ENCODE data around the gene PLCB1. TPM values are rescaled to one million over a fixed set of nuclear protein-coding genes. Genes with fewer than 3 reads are reported as not detected.
"Not testable (repeated sequence)": the region's sequence is repeated elsewhere in the genome, so short reads cannot be mapped to it uniquely, and the experiment has no call there.

The PLCB1 gene
- total RNA-seq, 1 experiment from 2014 or later, result 0.06 TPM

DNA sequence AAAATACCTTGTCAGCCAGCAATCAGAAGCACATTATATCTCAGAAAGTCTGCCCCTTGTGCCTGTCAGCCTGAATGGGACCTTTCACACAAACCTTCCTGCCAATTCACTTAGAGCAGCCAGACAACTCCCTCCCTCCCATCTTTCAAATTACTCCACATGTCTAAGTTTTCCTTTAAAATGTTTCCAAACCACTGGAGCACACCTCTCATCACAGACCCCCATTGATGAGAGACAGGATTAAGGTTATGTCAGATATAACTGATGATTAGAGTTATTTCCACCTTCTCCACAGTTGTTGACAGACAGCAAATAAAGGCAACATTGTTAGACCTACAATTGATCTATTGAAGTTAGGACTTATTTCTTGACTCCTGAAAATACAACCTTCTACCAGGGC is 408.4 kb downstream of the PLCB1 start:
- no peak for DNase-seq (ENCODE audit: low read depth)

DNA sequence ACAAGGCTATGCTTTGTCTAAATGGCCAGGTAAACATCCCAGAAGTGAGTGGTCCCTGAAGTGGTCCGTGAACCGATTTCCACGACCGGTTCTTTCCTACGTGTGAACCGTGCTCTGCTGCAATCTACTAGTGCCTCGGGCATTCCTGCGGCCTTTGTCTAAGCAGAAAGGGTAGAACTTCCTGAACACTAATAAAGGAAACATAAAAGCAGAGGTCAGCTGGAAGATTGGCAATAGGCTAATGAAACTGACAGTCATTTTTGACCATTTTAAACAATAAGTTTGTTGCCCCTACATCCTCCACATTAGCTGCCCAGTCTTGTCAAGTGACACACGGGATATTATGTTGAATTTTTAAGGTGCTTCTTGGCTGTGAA is 410.0 kb downstream of the PLCB1 start:
- no peak for DNase-seq (ENCODE audit: low read depth)

DNA sequence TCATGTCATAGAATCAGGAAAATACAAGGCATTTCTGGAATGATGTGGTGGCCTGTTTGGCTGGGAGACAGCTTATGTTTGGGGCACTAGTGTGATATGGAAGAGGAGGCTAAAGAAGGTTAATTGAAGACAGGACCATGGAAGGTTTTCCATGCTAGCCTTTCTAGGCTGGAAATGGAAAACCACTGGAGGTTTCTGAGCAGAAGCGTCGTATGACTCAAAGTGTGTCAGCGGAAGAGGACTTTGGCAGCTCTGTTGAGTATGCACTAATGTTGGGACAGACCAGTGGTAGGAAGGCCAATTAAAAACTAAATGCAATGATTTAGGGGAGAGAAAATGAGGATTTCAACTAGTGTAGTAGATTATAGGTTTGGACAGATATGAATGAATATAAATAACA is 413.1 kb downstream of the PLCB1 start:
- DNase-seq (ENCODE audit: low read depth), result no peak

DNA sequence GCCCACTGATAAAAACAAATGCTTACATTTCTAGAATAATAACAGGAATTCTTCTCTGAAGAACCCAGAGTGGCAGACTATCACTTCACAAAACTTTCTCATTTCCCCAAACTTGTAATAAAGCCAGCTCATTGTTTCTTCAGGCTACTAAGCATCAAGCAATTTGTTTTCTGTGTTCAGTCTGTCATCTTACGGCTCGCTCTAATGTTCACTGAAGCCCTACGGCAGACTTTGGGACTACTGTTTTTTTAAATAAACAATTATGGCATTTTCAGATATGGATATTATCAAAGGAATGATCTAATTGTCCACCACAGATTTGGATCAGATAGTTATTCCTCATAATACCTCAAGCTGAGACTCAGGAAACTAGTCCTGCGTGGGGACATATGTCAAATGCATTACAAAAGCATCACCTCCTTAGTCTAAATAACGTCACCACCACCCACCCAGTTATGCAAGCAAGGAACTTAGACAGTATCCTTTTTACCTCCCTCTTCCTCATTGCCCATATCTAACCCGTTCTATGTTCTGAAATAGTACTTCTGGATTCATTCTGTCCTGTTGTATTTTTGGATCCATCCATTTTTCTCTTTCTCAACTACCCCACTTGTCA is 415.1 kb downstream of the PLCB1 start:
- DNase-seq (ENCODE audit: low read depth), result no peak

DNA sequence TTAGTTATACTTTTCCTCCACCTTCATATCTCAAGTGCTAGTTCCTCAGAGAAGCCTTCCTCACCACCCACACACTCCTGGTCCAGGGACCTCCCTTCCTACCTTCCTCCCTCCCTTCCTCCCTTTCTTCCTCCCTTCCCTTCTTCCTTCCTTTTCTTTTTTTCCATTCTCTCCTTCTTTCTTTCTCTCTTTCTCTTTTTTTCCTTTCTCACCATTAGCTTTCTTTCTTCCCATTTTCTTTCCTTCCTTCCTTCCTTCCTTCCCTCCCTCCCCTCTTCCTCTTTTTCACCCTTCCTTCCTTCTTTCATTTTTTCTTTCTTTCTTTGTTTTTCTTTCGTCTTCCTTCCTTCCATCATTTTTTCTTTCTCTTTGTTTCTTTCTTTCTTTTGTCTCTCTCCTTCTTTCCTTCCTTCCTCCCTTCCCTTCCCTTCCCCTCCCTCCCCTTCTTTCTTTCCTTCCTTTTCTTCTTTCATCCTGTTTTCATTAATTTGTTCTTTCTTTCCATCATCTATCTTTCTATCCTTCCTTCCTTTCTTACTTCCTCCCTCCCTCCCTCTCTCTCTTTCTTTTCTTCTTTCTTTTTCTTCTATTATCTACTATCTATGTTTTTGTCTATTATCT is 416.0 kb downstream of the PLCB1 start:
- no peak for DNase-seq (ENCODE audit: low read depth)

DNA sequence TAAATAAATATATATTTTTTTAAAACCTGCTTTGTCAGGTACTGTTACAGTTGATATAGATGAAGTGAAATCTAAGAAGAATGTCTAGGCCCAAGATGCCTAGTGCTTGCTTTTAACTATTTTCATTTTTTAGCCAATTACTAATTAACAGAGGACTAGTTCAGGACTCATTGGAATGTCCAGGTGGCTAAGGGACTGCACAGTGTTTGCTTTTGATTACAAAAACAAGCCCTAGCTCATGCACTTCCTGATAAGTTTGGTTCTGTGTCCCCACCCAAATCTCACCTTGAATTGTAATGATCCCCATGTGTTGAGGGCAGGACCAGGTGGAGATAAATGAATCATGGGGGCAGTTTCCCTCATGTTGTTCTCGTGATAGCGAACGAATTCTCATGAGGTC is 417.1 kb downstream of the PLCB1 start:
- no peak for DNase-seq (ENCODE audit: low read depth)

- DNase-seq (ENCODE audit: low read depth), result no peak
These were observed 425.6 kb downstream of the PLCB1 start for GRCh38 chr20:8557711-8558110.

GRCh38 chr20:8562356-8562755 is 430.3 kb downstream of the PLCB1 start:
- DNase-seq (ENCODE audit: low read depth), result no peak

- DNase-seq (ENCODE audit: low read depth), result no peak
These were observed 436.0 kb downstream of the PLCB1 start for GRCh38 chr20:8568075-8568474.

GRCh38 chr20:8569766-8570165 is 437.7 kb downstream of the PLCB1 start:
- DNase-seq (ENCODE audit: low read depth), result no peak

- DNase-seq (ENCODE audit: low read depth), result no peak
These were observed 439.5 kb downstream of the PLCB1 start for GRCh38 chr20:8571611-8572010.

DNA sequence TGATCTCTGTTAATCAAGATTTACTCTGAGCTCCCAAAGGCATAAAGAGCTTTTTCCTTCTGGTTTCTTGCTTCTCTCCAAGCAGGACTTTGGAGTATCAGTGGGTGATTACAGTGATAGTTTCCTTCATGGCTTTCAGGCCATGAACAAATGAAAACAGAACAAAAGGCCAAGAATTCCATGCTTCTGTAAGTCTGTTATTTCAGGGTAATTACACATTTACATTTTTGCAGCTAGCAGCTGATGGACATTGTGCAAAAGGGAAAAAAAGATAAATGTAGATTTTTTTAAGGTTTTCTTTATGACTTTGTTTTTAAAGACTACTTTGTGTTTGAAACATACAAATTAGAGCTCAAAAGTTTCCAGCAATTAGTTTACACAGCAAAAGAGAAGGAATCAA is 441.6 kb downstream of the PLCB1 start:
- no peak for DNase-seq (ENCODE audit: low read depth)

DNA sequence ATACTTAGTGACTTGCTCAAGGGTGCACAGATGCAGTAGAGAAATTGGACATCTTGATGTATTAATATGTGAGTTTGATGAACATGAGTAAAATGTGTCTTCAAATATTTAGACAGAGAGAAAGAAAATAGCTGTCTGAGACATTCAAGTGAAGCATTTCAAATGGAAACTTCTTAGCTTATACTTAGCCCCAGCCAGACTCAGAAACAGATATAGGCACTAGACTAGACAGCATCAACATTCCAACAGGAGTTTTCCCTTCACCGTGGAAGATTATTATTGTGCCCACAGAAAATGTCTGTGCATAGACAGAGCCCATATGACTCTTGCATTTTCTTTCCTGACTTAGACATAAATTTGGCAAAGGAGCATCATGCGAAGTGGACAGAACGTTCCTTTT is 443.0 kb downstream of the PLCB1 start:
- no peak for DNase-seq (ENCODE audit: low read depth)

DNA sequence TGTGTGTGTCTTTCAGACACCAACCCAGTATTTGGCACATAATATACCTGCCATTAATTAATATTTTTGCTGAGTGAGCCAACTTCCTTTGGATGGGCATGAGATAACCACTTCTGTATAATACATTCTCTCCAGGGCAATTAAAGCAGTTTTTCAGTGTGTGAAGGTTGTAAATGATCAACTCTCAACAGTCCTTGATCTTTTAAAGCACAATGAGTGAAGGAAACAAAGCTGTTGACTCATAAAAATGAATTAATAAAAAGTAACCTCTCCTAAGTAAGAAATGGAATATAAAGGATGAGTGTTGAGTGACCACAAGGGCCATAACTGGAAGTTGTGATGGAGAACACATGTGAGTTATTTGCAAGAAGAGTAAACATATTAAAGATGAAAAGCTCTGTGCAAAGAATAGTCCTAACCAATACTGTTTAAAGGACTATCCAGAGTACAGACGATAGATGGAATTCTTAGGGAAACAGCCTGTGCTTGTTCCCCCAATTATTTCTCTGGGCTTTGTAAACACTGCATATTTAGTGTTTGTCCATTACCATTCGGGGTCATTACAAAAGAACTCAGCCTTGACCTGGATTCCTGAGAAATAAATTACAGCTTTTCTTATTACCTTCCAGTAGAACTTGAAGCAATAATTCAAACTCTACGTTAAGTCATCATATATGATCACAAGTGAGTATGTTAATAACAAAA is 446.2 kb downstream of the PLCB1 start:
- no peak for DNase-seq (ENCODE audit: low read depth)

DNA sequence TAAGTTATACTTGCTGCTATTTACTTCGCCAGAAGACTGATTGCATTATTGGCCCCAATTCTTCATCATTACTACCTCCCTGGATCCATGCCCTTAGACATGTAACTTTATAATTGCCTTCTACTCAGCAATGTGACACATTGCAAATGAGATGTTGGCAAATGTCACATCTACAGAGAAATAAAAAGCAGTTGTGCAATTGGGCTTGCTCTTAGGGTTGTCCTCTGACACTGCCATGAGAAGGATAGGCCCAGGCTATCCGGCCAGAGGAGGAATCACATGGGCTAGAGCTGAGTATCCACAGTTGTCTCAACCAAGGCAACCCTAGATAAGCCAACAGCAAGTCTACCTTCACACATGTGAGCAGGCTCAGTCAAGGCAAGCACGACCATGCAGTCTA is 447.0 kb downstream of the PLCB1 start:
- DNase-seq (ENCODE audit: low read depth), result no peak

DNA sequence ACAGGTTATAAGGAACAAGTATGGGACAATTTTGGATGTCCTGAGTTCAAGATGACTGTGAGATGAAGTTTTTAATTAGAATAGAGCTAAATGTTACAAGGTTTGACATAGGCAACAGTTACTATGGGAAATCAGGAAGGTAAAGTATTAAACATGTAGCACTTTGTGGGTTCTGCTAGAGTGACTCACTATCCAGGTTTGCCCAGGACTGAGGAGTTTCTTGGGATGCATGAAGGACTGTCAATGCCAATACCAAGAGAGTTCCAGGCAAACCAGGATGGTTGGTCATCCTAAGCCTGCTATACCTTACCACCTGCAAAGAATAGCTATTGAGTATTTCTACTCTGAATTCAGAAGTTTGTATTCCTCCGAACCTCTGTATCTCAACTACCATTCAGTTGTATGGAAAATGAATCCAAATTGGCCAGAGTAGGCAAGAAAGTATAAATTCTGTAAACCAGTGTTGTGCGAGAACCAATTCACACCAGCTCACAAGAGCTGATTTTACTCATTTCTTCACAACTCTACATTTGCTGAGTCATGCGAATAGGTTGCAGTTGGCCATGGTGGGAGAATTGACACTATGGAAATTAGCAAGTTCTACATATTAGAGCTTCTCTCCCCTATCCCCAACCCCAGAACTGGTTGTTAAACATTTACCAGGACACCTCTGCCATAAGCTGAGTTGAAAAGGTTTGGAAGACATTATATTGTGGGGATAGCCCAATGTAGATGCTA is 449.5 kb downstream of the PLCB1 start:
- DNase-seq (ENCODE audit: low read depth), result no peak

GRCh38 chr20:8583012-8583565 is 451.0 kb downstream of the PLCB1 start:
- no peak for DNase-seq (ENCODE audit: low read depth)

DNA sequence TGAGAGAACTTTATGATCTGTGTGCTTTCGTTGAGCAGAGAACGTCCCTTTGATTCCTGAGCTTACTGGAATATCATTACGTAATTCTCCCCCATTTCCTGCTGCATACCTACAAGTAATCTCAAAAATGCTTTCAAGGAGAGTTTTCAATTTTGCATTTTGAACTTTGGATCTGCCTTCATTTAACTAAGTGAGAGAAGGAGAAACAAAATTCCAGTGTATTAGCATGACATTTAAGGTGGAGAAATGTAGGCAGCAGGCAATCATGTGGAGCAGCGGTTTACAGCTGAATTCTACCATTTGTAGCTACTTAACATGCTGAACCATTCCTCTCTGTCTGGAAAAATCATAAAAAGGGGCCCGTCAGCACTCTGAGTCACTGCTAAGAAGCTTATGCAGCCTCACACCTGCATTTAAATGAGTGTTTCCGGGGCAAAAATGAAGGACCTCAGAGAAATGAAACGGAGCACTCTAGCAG is 451.5 kb downstream of the PLCB1 start:
- no peak for DNase-seq (ENCODE audit: low read depth)

GRCh38 chr20:8587251-8587650 is 455.2 kb downstream of the PLCB1 start:
- no peak for DNase-seq (ENCODE audit: low read depth)

DNA sequence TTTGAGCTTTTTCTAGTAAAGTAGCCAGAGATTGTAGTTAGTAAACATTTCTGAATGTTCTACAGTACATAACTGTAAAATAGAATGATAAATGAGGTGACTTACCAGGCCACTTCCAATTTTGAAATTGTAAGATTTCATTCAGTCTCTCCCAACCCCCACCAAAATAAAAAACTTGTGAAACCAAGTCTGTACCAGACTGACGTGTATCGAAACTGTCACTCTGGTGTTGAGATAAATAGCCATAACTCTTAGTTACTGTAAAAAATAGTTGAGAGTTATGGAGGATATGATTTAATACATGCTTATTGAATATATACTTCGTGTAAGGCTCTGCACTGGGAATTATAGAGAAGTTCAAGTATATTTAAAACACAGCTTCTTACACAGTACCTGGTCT is 455.7 kb downstream of the PLCB1 start:
- DNase-seq (ENCODE audit: low read depth), result no peak

DNA sequence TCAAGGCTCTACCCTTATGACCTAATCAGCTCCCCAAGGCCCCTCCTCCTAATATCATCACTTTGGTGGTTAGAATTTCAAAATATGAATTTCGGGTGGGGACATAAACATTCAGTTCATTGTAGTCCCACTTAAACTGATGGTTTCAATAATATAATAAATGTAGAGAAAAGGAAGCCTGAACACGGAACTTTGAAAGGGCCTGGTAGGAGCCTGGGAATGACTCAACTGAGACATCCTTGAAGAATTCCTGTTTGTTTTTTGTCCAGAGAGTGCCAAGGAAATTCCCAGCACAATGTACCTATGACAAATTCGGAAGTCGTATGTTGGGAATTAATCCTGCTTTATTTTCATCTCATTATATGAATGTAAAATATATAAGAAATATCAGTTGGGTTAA is 457.9 kb downstream of the PLCB1 start:
- no peak for DNase-seq (ENCODE audit: low read depth)

DNA sequence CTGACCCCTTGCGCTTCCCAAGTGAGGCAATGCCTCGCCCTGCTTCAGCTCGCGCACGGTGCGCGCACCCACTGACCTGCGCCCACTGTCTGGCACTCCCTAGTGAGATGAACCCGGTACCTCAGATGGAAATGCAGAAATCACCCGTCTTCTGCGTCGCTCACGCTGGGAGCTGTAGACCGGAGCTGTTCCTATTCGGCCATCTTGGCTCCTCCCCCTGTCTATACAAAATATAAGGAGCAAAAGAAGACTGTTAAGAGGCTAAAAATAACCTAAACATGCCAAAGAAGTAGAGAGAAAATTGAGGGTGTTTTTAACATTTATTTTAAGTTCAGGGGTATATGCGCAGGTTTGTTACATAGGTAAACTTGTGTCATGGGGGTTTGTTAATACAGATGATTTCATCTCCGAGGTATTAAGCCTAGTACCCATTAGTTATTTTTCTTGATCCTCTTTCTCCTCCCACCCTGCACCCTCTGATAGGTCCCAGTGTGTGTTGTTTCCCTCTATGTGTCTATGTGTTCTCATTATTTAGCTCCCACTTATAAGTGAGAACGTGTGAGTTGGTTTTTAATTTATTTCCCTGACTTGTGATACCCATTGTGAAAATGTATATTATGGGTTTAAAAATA is 469.0 kb downstream of the PLCB1 start:
- not testable (repeated sequence) for DNase-seq (ENCODE audit: low read depth)
